Mesangial cell (primary cell): ENCODE data around the gene C20orf204. TPM values are rescaled to one million over a fixed set of nuclear protein-coding genes. Genes with fewer than 3 reads are reported as not detected.

ENCODE experiments used
- total RNA-seq: library from RNA; depleted of rRNA; stranded (reverse); fragments of >200 nt; gene quantifications from 2 replicates; pipeline ENCODE4 v1.2.3, GENCODE V29; 2015

The C20orf204 gene, protein sequence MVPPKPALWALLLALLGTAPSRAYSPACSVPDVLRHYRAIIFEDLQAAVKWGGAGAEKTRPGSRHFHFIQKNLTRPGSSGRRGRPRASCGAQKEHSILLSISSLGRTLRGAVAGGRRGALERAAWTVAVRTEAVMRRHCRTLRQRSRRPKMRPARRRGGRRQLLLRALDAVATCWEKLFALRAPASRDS
- total RNA-seq, result 0.25 TPM in 1 of 2 replicates, not detected in the other

DNA sequence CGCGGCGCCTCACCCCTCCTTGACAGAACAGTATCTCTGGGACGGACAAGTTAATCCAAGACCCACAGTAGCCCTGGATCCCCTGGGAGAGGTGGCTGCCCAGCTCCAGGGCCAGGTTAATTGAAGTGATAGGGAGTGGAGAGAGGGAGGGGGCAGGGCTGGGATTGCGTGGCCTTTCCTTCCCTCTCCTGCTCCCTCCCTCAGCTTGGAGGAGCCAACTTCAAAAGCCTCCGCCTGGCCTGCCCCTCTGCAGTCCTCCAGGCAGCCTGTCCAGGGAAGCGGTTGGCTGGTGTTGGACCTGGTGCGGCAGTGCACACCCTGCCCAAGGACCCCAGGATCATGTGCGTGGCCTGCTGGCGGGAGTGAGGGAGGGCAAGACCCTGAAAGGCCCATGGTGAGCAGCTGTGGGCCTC is at the start of gene C20orf204:
C20orf204 (plus strand) TSS at position 250 of the 413 bp plus-strand sequence; CDS start at position 392, 142 bp downstream.

DNA sequence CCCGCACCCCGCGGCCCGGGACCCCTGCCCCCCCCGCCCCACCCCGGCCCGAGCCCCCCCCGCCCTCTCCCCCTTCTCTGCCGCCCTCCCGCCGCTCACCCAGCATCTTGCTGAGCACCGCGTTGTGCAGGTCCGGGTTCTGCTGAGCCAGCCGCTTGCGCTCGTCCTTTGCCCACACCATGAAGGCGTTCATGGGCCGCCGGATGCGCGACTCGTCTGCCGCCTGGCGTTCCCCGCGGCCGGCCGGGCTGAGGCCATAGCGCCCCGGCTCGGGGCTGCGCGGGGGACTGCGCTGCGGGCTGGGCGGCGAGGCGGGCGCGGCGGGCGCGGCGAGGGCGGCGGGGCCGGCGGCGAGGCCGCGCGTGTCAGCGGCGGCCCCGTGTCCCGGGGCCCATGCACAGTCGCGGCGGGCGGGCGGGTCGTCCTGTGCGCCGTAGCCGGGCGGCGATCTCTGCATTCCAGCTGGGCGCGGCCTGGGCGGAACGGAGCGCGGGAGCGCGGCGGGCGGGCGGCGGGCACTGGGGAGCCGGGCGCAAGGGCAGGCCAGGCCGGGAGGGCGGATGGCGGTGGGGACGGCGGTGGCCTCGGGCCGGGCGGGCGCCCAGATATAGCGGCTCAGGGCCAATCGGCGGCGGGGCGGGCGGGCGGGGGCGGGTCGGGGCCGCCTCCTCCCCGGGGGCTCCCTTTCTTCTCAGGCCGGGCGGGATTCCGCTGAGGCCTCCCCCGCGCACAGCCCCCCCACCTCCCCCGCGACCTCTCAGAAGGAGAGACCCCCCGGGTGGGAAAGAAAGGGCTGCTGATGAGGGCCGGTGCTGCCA is 13.3 kb downstream of the C20orf204 start, which contains the start of gene SOX18:
SOX18 (minus strand) TSS at position 580 of the 818 bp plus-strand sequence; CDS start at position 457, 123 bp downstream.

GRCh38 chr20:64062596-64063388 is 26.8 kb downstream of the C20orf204 start, which contains the start of gene TCEA2:
TSS of gene TCEA2 (plus strand) at chr20:64063198. CDS start at chr20:64063313, 115 bp downstream.

DNA sequence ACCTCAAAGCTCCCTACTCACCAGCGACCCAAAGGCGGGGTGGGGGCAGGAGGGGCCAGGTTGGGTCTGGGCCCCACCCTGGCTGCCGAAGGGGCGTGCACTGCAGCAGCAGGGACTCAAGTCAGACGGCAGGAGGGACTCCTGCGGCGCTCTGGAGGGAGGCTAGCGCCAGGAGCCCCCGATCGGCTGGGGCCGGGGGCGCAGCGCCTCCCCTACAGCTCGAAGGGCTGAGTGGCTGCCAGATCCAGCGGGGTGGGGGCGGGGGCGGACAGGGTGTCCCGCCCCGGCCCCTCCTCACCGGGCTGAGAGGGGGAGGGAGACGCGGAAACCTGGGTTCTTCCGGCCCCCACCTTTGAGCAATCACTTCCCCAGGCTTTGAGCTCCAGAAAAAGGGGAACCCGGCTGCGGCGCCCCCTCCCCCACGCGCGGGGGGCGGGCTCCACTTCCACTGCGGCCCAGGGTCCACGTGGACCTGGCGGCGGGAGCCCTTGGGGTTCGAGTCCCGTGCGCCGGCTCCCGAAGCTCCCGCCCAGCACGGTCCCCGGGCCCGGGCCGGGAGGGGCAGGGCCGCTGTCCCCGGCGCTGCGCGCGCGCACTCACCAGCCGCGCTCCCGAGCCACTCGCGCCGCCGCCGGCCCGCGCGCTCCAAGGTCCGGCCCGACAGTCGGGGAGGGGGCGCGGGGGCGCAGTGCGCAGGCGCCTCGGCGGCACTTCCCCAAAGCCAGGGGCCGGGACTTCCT is 43.5 kb downstream of the C20orf204 start, which contains the start of gene RGS19:
RGS19 (minus strand) TSS at position 246 of the 740 bp plus-strand sequence. CDS start 2,632 bp downstream, outside the sequence.

GRCh38 chr20:64080013-64080812 is 44.2 kb downstream of the C20orf204 start, which contains the start of gene OPRL1:
TSS of gene OPRL1 (plus strand) at chr20:64080082. CDS start at chr20:64092721, 12,639 bp downstream.

DNA sequence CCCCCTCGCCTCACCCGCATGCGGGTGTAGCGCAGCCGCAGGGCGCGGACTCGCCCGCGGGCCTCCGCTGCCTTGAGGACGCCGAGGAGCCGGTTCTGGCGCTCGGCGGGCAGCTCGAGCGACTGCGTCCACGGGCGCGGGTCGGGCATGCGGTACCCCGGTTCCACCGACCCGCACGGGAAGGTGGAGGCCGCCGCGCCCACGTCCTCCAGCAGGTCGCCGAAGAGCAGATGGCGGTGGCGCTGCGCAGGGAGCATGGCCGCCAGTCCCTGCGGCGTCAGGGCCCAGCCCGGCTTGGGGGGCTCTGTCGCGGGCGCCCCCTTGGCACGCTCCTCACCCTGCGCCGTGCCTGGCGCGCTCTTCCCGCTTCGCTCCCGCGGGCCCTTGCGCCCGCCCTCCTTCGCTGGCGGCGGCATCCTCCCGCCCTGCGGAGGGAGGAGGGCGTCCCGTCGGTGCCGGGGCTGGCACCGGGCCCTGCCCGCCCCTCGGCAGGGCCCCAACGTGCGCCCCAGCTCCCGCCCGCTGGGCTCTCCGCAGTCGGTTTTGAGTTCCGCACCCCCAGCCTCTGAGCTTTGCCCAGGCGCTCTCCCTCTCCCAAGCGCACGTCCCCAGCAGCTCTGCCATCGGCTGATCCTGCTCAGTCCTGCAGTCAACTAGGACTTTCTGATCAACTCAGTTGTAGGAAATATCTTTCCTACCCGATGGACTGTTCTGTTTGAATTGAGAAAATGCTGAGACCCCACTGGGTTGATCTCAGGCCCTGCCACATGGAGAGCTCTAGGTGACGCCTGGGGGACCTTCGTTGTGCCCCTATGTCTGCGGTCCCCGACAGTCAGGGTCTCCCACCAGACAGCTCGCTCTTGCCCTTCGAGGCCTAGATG is 48.1 kb downstream of the C20orf204 start, which contains the start of gene LKAAEAR1:
LKAAEAR1 (minus strand) TSS at position 595 of the 881 bp plus-strand sequence; CDS start at position 416, 179 bp downstream.

Other genes starting within 250 kb of the C20orf204 start
- 1.8 and 5.6 TPM in 2 replicates for gene ZBTB46, start 204.9 kb upstream of the C20orf204 start, total RNA-seq
- not detected in 2 replicates for gene ABHD16B, start 174.7 kb upstream of the C20orf204 start, total RNA-seq
- 99.1 and 136 TPM in 2 replicates for gene TPD52L2, start 170.9 kb upstream of the C20orf204 start, total RNA-seq
- gene DNAJC5, start 141.1 kb upstream of the C20orf204 start, total RNA-seq, result 39.3 and 46.8 TPM in 2 replicates
- gene UCKL1, start 79.8 kb upstream of the C20orf204 start, total RNA-seq, result 31.1 and 38.3 TPM in 2 replicates
- 8.3 and 15.5 TPM in 2 replicates for gene ZNF512B, start 66.3 kb upstream of the C20orf204 start, total RNA-seq
- 6.4 and 10.3 TPM in 2 replicates for gene SAMD10, start 56.5 kb upstream of the C20orf204 start, total RNA-seq
- 46.4 and 48.6 TPM in 2 replicates for gene PRPF6, start 55.0 kb upstream of the C20orf204 start, total RNA-seq
- not detected in 2 replicates for gene SOX18, start 13.5 kb downstream of the C20orf204 start, total RNA-seq
- 20.2 and 46.8 TPM in 2 replicates for gene TCEA2, start 27.0 kb downstream of the C20orf204 start, total RNA-seq
- 9.9 and 21.3 TPM in 2 replicates for gene RGS19, start 43.3 kb downstream of the C20orf204 start, total RNA-seq
- 0.33 and 1.5 TPM in 2 replicates for gene OPRL1, start 43.9 kb downstream of the C20orf204 start, total RNA-seq
- 0.49 TPM in 1 of 2 replicates, not detected in the other for gene LKAAEAR1, start 48.2 kb downstream of the C20orf204 start, total RNA-seq
- not detected in 2 replicates for gene NPBWR2, start 71.4 kb downstream of the C20orf204 start, total RNA-seq
- not detected in 2 replicates for gene MYT1, start 128.3 kb downstream of the C20orf204 start, total RNA-seq
- gene PCMTD2, start 219.6 kb downstream of the C20orf204 start, total RNA-seq, result 19.2 and 51.5 TPM in 2 replicates